ENCODE data around the gene SEMA3A. TPM values are rescaled to one million over a fixed set of nuclear protein-coding genes. Genes with fewer than 3 reads are reported as not detected.

The SEMA3A gene
- total and polyA plus RNA-seq, 2 donors (not counting 1 experiment from before 2014, with no cell fraction given) = 45.2 to 60.8 TPM

- Histone ChIP-seq H3K4me1 (ENCODE audit: control insufficient read depth, extremely low read depth, insufficient read depth, low read length) (no peaks in the 10 kb centered on the region), H4K20me1 (ENCODE audit: control insufficient read depth, extremely low read depth, insufficient read depth, low read length) (no peaks in the 10 kb centered on the region), H3K4me2 (ENCODE audit: extremely low read depth, insufficient read depth, low read length) (no peak overlapping the region), H3K4me3 (replicated peaks in 1 of 4; ENCODE audit: control extremely low read depth in 1 of 4, insufficient read depth in 1 of 4, low read depth in 3 of 4, low read length in 4 of 4) (no peak overlapping the region), H2AFZ (ENCODE audit: low read length) (no peak overlapping the region), H3K79me2 (ENCODE audit: control insufficient read depth, insufficient read depth, low read length) (peaks cover 50% of the 10 kb centered on the region), H3K27ac (ENCODE audit: insufficient read depth, low read length) (no peak overlapping the region), H3K36me3 (ENCODE audit: control insufficient read depth, insufficient read depth, low read length) (no peaks in the 10 kb centered on the region), H3K27me3 (ENCODE audit: control insufficient read depth, insufficient read depth, low read length) (no peaks in the 10 kb centered on the region), H3K9ac (ENCODE audit: insufficient read depth, low read length) (no peak overlapping the region), H3K9me3 (ENCODE audit: control insufficient read depth, insufficient read depth, low read depth, low read length) (no peaks in the 10 kb centered on the region)
- no peak for DNase-seq (ENCODE audit: low read depth in 2 of 2)
- no peak for TF ChIP-seq CTCF (conservative IDR thresholded peaks at IDR 0.05 in 1 of 2, IDR thresholded peaks at IDR 0.05 in 1 of 2; ENCODE audit: low read depth in 1 of 2, low read length in 2 of 2)
- no peak for TF ChIP-seq EZH2 (IDR thresholded peaks at IDR 0.05; ENCODE audit: low read length, missing control alignments)
Observed at GRCh38 chr7:84162125-84162524, 32.5 kb downstream of the SEMA3A start.

- Histone ChIP-seq H4K20me1 (ENCODE audit: control insufficient read depth, extremely low read depth, insufficient read depth, low read length) (no peaks in the 10 kb centered on the region), H3K9ac (ENCODE audit: insufficient read depth, low read length) (no peak overlapping the region), H3K79me2 (ENCODE audit: control insufficient read depth, insufficient read depth, low read length) (peaks cover 48% of the 10 kb centered on the region), H3K4me3 (replicated peaks in 1 of 4; ENCODE audit: control extremely low read depth in 1 of 4, insufficient read depth in 1 of 4, low read depth in 3 of 4, low read length in 4 of 4) (no peak overlapping the region), H3K4me1 (ENCODE audit: control insufficient read depth, extremely low read depth, insufficient read depth, low read length) (no peaks in the 10 kb centered on the region), H3K9me3 (ENCODE audit: control insufficient read depth, insufficient read depth, low read depth, low read length) (no peaks in the 10 kb centered on the region), H3K36me3 (ENCODE audit: control insufficient read depth, insufficient read depth, low read length) (no peaks in the 10 kb centered on the region), H3K4me2 (ENCODE audit: extremely low read depth, insufficient read depth, low read length) (no peak overlapping the region), H3K27me3 (ENCODE audit: control insufficient read depth, insufficient read depth, low read length) (no peaks in the 10 kb centered on the region), H3K27ac (ENCODE audit: insufficient read depth, low read length) (no peak overlapping the region), H2AFZ (ENCODE audit: low read length) (no peak overlapping the region)
- DNase-seq (ENCODE audit: low read depth in 2 of 2) = no peak
- no peak for TF ChIP-seq EZH2 (IDR thresholded peaks at IDR 0.05; ENCODE audit: low read length, missing control alignments)
Observed at GRCh38 chr7:84161398-84161797, 33.2 kb downstream of the SEMA3A start.

GRCh38 chr7:84159435-84159834, 35.2 kb downstream of the SEMA3A start:
- Histone ChIP-seq H3K9ac (ENCODE audit: insufficient read depth, low read length) (no peak overlapping the region), H3K4me2 (ENCODE audit: extremely low read depth, insufficient read depth, low read length) (no peak overlapping the region), H2AFZ (ENCODE audit: low read length) (no peak overlapping the region), H3K9me3 (ENCODE audit: control insufficient read depth, insufficient read depth, low read depth, low read length) (no peaks in the 10 kb centered on the region), H3K27ac (ENCODE audit: insufficient read depth, low read length) (no peak overlapping the region), H3K36me3 (ENCODE audit: control insufficient read depth, insufficient read depth, low read length) (no peaks in the 10 kb centered on the region), H3K79me2 (ENCODE audit: control insufficient read depth, insufficient read depth, low read length) (peaks cover 42% of the 10 kb centered on the region), H3K4me3 (replicated peaks in 1 of 4; ENCODE audit: control extremely low read depth in 1 of 4, insufficient read depth in 1 of 4, low read depth in 3 of 4, low read length in 4 of 4) (no peak overlapping the region), H4K20me1 (ENCODE audit: control insufficient read depth, extremely low read depth, insufficient read depth, low read length) (no peaks in the 10 kb centered on the region), H3K4me1 (ENCODE audit: control insufficient read depth, extremely low read depth, insufficient read depth, low read length) (no peaks in the 10 kb centered on the region), H3K27me3 (ENCODE audit: control insufficient read depth, insufficient read depth, low read length) (no peaks in the 10 kb centered on the region)
- TF ChIP-seq EZH2 (IDR thresholded peaks at IDR 0.05; ENCODE audit: low read length, missing control alignments) (no peak), CTCF (conservative IDR thresholded peaks at IDR 0.05 in 1 of 2, IDR thresholded peaks at IDR 0.05 in 1 of 2; ENCODE audit: low read depth in 1 of 2, low read length in 2 of 2) (no peak)
- no peak for DNase-seq (ENCODE audit: low read depth in 2 of 2)
